DND-41 (cell line): ENCODE data around the gene HACD2.

Experiments
- CTCF ChIP-seq: IDR thresholded peaks from 2 replicates; pipeline ENCODE4 v1.5.1; 2012; ENCODE audit warnings: borderline replicate concordance, low read length, moderate library complexity, mild to moderate bottlenecking; ENCODE audit not compliant: poor library complexity, severe bottlenecking; ENCODE audit errors: extremely low read depth
- EZH2 ChIP-seq: IDR thresholded peaks from 3 replicates; pipeline ENCODE4 v1.6.1; 2012; ENCODE audit warnings: borderline replicate concordance, low read depth, mild to moderate bottlenecking, moderate library complexity, low read length, inconsistent platforms; ENCODE audit not compliant: severe bottlenecking

- TF ChIP-seq CTCF (no peak), EZH2 (no peak)
Measured at GRCh38 chr3:123467046-123467445, 117.8 kb downstream of the HACD2 start.
